ENCODE results near the gene EDEM1.

EDEM1 gene

DNA sequence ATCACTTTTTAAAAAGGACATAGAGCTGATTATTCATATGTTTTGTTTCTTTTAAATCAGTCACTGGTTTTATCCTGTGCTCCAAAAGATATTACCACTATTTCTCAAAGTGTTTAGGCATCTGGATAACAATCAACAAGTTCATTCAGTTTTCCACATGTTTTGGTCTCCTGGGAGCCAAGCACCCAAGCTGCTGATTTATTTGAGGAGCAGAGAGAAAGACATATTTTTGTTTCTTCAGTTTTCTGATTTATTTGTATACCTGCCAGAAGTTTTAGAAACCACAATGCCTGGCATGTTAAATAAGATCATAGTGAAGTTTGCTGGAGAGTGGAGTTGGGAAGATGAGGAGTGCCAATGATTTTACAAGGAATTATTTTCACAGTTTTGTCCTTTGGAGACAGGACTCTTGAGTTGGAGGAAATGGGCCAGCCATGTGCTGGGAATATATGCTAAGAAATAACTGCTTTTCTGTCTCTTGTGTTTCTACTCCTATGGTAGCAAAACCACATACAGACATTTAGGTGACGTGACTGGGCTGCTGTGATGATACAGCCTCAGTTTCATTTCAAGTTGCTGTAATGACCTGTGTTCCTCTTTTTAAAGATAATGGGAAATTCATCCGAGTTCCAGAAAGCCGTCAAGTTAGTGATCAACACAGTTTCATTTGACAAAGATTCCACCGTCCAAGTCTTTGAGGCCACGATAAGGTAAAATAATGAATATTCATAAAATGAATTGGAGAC, 11.7 kb downstream of the EDEM1 start:
- no peak for DNase-seq (ENCODE audit: low read depth in 2 of 2)

DNA sequence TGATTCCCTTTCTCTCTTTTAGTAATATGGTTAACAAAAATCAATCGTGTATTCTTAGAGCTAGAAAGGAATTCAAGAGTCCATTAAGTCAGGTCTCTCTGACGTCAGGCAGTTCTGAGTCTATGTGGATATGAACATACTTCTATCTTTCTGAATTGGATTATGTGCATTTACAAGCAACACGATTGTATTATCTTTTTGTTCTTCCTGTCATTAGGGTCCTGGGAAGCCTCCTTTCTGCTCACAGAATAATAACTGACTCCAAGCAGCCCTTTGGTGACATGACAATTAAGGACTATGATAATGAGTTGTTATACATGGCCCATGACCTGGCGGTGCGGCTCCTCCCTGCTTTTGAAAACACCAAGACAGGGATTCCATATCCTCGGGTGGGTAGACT, 14.0 kb downstream of the EDEM1 start:
- DNase-seq (ENCODE audit: low read depth in 2 of 2) = no peak

DNA sequence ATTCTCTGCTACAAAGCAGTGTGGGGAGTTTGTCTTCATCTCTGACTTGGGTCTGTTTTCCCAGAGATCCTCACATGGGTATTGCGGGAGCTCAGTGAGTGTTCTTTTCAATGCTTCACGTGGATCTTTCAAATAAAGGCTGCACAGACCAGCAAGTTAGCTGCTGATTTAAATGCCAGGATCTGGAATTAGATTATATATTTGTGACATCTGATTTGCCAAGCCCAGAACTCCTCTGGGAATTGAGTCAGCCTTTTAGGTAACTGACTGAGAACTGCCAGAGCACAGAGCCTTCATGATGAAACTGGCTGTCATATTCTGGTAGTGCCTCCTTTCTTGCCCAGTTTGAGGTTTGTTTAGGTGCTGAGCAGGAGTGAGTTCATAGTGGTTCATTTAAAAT, 14.7 kb downstream of the EDEM1 start:
- DNase-seq (ENCODE audit: low read depth in 2 of 2) = no peak

DNA sequence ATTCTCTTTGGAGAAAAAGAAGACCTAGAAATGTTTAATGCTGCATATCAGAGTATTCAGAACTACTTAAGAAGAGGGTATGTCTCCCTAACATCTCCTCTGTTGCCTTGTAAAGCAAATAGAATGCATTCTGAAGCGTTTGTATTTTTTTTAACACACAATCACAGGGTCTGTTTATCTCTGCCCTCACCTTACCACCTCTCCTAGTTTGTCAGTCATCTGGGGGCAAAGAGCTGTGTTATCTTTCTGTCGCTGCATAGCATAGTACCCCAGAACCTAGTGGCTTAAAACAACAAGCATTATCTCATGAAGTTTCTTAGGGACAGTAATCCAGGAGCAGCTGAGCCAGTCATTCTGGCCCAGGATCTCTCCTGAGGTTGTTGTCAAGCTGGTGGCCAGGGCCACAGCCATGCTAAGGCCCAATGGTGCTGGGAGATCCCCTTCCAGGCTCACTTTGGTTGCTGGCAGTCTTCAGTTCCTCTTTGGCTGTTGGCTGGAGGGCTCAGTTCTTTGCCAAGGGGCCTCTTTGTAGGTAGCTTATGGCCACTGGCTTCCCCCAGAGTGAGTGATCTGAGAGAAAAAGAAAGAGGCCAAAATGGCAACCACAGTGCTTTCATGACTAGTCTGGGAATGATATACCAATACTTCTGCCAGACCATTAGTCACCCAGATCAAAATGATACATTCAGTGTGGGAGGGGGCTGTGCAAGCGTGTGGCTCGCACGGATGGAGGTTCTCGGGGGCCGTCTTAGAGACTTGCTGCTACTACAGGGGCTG, 17.8 kb downstream of the EDEM1 start:
- no peak for DNase-seq (ENCODE audit: low read depth in 2 of 2)

DNA sequence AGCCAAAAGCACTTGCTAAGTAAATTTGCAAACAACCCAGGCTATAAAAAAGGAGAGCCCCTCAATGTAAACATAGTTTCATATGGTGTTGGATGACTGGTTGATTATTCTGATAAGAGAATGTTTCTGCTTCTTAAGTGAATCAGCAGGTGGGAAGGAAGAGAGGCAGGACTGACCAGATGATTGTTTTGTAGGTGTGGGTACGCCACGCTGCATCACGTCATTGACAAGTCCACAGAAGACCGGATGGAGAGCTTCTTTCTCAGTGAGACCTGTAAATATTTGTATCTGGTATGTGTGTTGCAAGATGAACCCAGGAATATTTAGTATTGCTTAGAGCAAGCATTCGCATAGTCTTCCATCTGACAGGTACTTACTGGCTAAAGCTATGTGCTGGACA, 23.4 kb downstream of the EDEM1 start:
- DNase-seq (ENCODE audit: low read depth in 2 of 2) = no peak

DNA sequence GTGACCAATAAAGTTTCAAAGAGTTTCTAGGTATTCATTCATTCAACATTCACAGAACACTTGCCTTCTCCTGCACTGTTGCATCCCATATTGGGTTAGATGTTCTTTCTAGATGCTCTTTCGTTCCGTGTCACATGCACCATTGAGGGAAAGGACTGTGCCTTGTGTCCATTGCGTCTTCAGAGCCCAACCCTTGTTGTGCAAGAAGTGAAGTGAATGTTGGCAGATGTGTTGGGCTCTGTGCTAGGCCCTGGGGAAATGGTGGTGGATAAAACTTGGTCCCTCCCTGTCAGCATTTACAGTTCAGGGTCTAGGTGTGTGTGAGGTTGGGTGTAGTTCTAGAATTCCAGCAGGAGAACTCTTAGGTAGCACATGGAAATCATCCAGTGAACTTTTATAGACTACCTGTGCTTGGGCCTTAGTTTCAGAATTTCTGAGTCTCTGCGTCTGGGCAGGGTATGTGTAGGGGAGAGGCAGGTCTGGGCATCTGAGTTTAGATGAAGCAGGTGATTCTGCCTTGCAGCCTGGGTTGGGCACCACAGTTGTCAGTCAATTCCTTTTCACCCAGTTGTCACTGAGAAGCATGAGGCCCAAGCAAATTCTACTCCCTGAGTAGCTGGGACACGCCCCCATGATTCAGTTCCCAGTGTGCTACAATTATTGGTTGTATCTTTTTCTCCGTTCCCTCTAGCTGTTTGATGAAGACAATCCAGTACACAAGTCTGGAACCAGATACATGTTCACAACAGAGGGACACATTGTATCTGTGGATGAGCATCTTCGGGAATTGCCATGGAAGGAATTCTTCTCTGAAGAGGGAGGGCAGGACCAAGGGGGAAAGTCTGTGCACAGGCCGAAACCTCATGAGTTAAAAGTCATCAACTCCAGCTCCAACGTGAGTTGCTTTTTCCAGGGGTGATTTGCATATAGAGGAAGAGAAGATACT, 25.4 kb downstream of the EDEM1 start:
- no peak for DNase-seq (ENCODE audit: low read depth in 2 of 2)

DNA sequence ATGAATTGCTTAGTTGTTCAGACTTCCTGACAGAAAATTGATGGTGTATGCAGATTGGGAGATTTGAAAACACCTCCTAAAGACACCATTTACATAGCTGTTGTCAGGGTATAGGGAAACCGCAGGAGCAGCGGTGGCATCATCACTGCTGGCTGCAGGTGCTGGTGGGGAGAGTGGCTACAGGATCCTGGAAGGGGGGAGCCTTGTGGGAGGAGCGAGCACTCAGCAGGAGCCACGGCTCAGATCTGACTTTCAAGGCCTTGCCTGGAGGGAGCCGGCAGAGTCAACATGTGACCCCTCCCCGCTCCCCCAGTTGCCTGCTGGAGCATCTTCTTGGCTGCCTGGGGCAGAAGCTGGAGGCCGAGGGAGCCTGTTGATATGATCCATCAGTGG, 26.1 kb downstream of the EDEM1 start:
- no peak for DNase-seq (ENCODE audit: low read depth in 2 of 2)

DNA sequence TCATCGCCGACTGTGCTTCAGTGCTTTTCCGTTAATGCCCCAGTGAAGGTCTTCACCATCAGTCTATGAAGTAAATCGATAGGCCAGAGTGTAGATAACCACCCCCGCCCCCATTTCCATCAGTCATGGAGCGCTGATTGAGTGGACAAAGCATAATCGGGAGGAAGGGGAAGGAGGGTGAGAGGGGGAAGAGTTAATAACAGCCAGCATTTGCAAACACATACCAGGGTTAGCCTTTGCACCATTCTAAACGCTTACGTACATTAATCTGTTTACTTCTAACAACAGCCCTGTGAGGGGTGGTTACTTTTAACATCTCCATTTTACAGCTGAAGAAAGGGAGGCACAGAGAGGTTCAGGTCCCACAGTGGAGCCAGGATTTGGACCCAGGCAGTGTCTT, 26.8 kb downstream of the EDEM1 start:
- DNase-seq (ENCODE audit: low read depth in 2 of 2) = no peak

DNA sequence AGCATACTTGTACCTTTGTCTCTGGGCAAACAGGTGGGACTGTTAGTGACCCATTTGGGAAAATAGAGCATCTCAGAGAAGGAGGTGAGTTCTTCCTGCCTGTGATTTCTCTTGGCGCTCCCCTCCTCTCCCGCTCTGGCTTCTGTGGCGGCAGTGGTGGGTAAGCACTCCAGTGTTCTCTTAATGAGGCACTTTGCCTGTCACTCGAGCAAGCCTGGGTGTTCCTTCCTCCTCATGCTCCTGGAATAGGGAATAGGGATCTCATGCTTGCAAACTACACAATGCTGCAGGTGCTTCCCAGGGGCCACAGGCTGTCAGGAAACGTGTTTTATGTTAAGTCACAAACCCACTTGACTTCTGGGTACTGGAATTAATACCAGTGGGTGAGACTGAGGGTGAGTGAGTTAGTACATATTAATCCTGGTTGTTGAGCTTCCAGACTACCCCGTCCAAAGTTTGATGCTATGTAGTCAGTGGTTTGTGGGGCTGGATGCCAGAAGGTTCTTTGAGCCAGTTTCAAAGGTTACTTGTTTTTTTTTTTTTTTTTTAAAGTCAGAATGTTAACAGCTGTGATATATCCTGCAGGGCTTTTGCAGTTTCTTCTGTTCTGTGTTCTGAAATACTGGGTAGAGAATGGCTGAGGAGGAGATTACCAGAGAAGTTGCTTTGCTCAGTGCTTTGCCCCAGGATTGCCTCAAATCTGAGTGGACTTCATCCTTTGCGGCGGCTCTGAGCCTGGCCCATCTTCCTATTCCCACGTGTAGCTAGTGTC, 30.5 kb downstream of the EDEM1 start:
- DNase-seq (ENCODE audit: low read depth in 2 of 2) = no peak

DNA sequence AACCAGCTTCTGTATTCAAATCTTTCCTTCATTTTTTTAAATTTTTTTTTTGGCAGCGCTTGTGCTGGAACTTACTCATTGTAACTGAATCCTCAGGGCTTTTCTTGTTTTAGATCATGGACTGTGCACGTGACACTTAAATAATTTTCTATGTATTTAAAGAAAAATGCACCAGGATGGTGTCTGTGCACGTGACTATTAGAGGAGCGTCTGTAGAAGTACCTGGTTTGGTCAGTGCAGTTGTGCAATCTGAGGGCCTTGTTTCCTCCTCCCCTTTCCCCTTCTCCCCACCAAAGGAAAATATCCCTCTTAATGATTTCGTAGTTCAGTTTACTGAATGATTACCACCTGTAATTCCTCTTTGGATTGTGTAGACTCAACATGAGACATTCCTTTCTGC, 31.3 kb downstream of the EDEM1 start:
- no peak for DNase-seq (ENCODE audit: low read depth in 2 of 2)

DNA sequence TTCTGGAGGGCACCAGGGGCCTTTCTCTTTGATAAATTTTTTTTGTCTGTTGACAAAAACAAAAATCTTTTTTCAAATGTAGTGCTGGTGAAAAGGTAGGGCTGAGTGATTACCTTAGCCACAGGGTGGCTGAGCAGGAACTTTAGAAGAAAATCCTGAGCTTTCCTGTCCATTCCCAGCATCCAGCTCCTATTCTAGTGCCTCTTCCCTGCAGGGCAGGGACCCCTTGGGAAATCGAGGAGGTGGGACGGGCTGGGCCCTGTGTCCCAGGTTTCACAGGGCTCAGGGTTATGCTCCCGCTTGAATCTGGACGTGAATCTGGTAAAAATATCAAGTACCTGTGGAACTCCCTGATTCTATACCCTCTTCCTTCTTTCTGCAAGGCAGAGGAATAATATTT, 31.7 kb downstream of the EDEM1 start:
- no peak for DNase-seq (ENCODE audit: low read depth in 2 of 2)

DNA sequence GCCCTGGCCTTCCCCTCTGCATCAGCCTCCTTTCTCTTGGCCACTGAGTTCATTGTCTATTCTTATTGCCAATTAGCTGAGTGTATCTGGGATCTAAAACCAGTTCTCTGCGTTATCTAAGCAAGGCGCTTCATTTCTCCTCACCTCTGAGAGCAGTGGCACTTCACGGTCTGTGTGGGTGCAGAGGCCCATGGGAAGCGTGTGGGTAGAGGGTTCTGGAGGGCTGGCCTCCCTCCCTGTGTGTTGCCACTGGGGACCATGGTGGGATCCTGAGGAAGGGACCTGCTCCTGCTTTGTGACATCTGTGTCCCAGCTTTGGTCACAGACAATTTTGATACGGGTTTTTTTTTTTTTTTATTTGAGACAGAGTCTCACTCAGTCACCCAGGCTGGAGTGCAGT, 32.7 kb downstream of the EDEM1 start:
- DNase-seq (ENCODE audit: low read depth in 2 of 2) = no peak

DNA sequence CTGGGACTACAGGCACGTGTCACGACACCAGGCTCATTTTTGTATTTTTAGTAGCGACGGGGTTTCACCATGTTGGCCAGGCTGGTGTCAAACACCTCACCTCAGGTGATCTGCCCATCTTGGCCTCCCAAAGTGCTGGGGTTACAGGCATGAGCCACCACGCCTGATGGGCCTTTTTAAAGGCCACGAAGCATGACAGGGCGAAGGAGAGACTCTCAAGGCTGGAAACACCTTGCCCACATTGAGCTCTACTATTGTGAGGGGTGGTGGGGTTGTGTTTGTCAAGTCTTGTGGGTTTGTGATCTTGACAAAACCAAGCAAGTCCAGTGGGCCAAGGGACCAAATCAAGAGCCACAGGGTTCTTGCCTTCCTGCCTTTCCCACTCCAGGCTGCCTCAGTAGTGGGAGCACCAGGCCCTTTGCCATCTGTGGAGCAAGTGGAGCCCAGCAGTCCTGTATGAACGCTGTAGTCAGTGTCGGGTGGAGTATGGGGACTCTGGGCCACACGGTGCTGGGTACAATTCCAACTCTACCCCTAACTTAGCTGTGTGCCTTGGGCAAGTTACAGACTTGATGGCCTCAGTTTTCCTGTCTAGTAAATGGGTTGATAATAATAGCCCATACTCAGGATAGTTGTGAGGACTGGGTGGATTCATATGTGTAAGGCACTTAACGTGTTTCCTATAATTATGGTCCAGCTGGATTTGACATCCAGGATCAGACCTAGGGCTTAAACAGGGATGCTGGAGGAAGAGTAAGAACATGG, 33.3 kb downstream of the EDEM1 start:
- DNase-seq (ENCODE audit: low read depth in 2 of 2) = no peak

DNA sequence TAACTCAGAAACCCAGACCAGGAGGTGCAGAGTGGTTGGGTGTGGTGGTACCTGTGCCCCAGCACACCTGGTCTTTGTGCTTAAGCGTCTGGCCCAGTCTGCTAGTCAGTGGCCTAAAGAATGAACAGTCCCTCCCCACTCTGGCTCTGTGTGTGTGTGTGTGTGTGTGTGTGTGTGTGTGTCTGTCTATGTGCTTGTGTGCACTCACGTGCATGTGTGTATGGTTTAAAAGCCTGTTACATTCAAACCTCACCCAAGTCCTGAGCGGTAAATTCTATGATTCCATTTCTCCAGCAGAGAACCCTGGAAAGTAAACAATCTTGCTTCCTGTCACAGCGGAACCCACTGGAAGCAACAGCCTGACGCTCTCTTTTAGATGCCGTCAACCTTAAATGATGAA, 34.2 kb downstream of the EDEM1 start:
- DNase-seq (ENCODE audit: low read depth in 2 of 2) = no peak

DNA sequence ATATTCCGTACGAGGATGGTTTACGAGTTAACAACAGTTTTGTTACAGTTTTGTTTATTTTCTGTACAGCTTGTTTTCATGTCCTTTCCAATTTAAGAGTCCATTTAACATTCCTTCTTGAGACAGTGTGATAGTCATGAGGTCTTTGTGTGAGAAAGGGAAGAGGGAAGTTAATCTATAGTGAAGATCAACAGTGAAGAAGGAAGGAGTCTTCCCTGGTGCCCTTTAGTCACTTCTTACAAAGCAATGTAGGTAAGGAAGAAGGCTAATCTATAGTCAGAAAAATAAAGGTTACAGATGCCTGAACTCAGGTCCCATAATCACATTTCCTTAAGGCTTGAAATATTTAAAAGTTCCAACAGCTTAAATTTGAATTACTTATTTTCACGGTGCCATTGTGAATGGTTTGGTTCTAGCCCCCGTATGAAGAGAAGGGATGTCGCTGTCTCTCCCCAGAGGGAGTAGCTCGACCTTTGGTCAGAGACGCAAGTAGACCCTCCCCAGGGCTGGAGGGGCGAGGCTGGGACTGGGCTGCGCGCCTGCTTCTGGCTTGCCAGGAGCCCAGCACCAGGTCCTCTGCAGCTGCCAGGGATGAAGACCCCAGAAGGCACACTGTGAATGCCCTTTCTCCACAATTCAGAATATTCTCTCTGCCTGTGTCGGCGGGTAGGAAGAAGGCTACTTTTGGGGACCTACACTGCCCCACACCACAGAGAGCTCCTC, 34.9 kb downstream of the EDEM1 start:
- no peak for DNase-seq (ENCODE audit: low read depth in 2 of 2)

DNA sequence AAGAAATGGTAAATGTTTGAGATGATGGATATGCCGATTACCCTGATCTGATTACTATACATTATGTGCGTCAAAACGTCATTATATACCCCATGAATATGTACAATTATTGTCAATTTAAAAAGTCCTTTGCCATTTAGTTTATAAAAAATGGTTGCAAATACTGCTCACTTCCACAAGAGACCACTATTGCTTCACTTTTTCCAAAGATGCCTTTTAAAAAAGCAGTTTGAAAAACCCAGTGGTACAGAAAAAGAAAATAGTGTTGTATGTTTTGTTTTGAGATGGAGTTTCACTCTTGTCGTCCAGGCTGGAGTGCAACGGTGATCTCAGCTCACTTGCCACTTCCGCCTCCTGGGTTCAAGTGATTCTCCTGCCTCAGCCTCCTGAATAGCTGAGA, 39.3 kb downstream of the EDEM1 start:
- DNase-seq (ENCODE audit: low read depth in 2 of 2) = no peak

DNA sequence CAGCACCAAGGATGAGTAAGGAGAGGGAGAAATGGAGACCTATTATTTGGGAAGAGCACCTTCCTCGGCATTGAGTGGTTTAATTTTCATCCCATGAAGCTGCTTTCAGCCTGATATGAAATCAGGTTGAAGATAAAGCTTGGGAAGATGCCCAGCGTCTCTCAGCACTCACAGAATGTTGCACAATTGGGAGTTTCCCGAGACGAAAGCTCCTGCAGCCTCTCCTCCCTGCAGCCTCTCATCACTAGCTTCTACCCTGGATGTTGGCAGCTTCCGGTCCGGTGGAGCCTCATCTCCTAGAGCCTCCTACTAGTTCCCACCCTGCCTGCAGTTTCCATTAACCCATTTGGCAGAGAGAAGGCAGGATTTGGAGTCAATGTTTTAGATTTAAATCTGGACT, 40.3 kb downstream of the EDEM1 start:
- DNase-seq (ENCODE audit: low read depth in 2 of 2) = no peak

DNA sequence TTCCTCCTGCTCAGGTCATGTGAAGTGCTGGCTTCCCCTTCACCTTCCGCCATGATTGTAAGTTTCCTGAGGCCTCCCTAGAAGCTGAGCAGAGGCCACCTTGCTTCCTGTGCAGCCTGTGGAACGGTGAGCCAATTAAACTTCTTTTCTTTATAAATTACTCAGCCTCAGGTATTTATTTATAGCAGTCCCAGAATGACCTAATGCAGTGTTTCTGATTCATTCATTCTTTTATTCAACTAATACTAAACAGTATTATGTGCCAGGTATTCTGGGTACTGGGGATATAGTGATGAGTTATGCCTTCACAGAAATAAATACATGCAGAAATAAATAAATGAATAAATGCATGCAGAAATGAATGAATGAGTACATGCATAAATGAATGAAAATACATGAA, 41.9 kb downstream of the EDEM1 start:
- no peak for DNase-seq (ENCODE audit: low read depth in 2 of 2)

DNA sequence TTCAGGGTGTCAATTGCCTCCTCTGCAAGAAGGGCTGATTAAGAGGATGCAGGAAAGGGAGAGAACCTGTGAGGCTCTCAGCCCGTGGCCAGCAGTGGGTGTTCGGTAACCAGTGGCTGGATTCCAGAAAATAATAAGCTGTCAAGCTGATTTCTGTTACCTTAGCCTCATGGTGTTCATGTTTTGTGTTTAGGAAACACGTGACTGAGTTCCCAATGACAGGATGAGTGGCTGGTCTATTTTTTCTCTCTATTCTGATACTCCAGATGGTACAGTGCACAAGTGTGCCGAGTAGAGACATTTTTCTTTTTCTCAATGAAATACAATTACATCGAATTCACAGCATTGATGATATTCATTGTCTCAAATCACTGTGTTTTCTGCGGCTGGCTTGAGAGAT, 43.6 kb downstream of the EDEM1 start:
- DNase-seq (ENCODE audit: low read depth in 2 of 2) = no peak

DNA sequence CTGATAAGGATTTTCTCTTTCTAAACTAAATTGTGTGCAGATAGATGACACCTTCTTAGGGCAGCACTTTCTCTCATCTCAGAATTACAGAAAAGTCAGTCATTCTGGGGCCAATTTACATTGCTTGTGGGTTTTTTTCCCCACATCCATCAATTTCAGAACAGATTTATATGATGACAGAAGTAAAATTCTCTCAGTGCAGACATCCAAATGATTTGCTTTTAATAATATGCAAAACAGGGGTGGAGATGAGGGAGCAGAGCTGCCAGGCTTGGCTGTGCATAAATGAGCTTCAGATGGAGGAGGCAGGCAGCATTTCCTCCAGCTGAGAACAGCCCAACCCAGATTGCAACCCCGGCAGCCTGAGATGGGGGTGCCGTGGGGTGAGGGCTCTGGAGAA, 44.0 kb downstream of the EDEM1 start:
- no peak for DNase-seq (ENCODE audit: low read depth in 2 of 2)

All from activated CD8-positive, alpha-beta memory T cell treated with anti-CD3 and anti-CD28 coated beads for 4 hours (primary cell).